ENCODE results near the gene PCBP2.

- TF ChIP-seq CTCF (IDR thresholded peaks at IDR 0.05), result no peak
- no peak for TF ChIP-seq POLR2A (IDR thresholded peaks at IDR 0.05)
- no peak for TF ChIP-seq EP300 (IDR thresholded peaks at IDR 0.05)
Measured at GRCh38 chr12:53459097-53459496, 7.2 kb downstream of the PCBP2 start.

Data from tibial nerve (tissue), 4 donors.